Spinal cord (tissue), 10 donors: ENCODE results near the gene DUS1L. TPM values are rescaled to one million over a fixed set of nuclear protein-coding genes. Genes with fewer than 3 reads are reported as not detected.

Source experiments
- DNase-seq, 6 donors: peaks; one replicate each; pipeline versions ENCODE4 v3.0.0 to v3.0.0-alpha.2; 2013 to 2015; ENCODE audit warnings: low spot score in 6 of 6, low read depth in 4 of 6
- H3K27ac ChIP-seq: one replicate; pipeline ENCODE4 v1.5.1; 2013; ENCODE audit warnings: low read depth, low read length, control low read depth
- H3K27me3 ChIP-seq: one replicate; pipeline ENCODE4 v1.6.1; 2013; ENCODE audit warnings: low read length; ENCODE audit not compliant: control insufficient read depth, insufficient read depth
- H3K36me3 ChIP-seq: one replicate; pipeline ENCODE4 v1.6.1; 2013; ENCODE audit warnings: low read length; ENCODE audit not compliant: control insufficient read depth, insufficient read depth
- H3K4me1 ChIP-seq: one replicate; pipeline ENCODE4 v1.6.1; 2013; ENCODE audit warnings: low read length; ENCODE audit not compliant: control insufficient read depth, insufficient read depth
- H3K4me3 ChIP-seq: one replicate; pipeline ENCODE4 v1.5.1; 2013; ENCODE audit warnings: low read depth, low read length, control low read depth
- H3K9me3 ChIP-seq: one replicate; pipeline ENCODE4 v1.6.1; 2013; ENCODE audit warnings: low read length; ENCODE audit not compliant: control insufficient read depth, insufficient read depth
- WGBS: methylation state at CpG from one replicate; pipeline ENCODE4 v1.1.5; 2013; ENCODE audit warnings: missing lambda C conversion rate; ENCODE audit not compliant: insufficient coverage; 5-methylcytosine and 5-hydroxymethylcytosine counted together
- polyA plus RNA-seq, 2 donors: library from polyadenylated mRNA; unstranded; fragments of 120-200 nt; gene quantifications; one replicate each; pipeline ENCODE4 v1.2.1, GENCODE V29; 2013; ENCODE audit not compliant: insufficient read length in 2 of 2
- total RNA-seq, 2 donors: library from RNA; depleted of rRNA in 1 of 2; stranded (reverse); fragments of 120-200 nt in 1 of 2; fragments of >200 nt in 1 of 2; gene quantifications; one replicate each; pipeline versions ENCODE4 v1.2.3 to v1.2.4, GENCODE V29; 2013 to 2014
- donor health status: healthy.

The DUS1L gene
- total and polyA plus RNA-seq, 4 donors = 18.9 to 85.1 (median 57.7) TPM

DNA sequence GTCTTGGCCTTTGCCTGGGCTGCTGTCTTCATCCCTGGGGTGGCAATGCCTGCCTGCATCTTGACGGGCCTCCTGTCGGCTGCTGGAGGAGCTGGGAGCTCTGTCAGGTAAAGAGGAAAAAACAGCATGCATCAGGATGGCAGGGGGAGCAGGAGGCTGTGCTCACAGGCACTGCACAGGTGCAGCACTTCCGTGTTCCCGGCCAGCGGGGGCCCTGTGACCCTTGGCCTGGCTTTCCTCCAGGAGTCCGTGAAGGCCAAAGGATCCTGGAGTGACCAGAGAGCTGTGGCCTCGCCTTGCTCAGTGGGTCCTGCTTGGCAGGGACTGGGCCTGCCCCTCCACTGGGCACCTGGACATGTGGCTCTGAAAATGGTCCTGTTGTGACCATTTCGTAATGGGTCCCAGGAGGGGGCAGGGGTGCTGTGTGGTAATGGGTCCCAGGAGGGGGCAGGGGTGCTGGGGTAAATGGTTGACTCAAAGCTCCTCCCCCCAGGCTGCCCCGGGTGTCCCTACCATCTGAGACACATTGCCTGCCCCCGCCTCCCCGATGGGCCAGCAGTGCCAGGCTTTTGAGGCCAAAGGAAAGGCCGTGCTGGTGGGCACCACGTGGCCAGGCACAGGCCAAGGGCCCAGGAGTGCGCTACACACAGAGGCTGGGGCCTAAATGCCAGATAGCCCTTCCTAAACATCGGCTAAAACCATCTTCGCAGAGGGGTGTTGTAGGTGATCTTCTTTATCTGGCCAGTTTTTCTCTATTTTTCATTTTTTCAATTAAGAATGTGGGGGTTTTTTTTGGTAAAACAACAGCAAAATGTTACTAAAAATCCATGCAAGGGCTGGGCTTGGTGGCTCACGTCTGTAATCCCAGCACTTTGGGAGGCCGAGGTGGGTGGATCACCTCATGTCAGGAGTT, 36.4 kb upstream of the DUS1L start:
- WGBS = 68% methylated on average over 13 of the region's 18 CpGs
- DNase-seq = no peak

DNA sequence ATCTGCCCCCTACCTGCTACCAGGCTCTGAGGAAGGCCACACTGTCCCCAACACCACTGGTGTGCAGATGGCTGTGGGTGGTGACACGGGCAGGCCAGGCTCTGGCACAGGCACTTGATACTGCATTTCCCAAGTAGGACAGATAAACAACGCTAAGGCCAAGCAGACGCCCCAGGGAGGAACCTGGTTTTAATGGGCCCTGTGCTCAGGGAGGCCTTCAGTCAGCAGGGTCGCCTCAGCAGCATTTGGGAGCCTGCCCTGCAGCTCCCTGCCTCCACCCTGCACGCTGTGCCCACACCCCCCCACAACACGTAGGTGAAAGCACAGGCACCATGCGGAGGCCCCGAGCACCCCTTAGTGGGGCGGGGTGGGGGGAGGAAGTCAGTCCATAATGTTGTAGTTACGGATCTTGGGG, 35.7 kb upstream of the DUS1L start:
- peaks cover 74% of the 10 kb centered on the region for H3K4me1 ChIP-seq
- H3K9me3 ChIP-seq = no peaks in the 10 kb centered on the region
- H3K27ac ChIP-seq = no peak overlapping the region
- WGBS = 61% methylated on average over 5 of the region's 10 CpGs
- H3K27me3 ChIP-seq = no peaks in the 10 kb centered on the region
- peaks cover 58% of the 10 kb centered on the region for H3K36me3 ChIP-seq
- DNase-seq = no peak
- H3K4me3 ChIP-seq = no peak overlapping the region

More for the DNA sequence above, 36.4 kb upstream of the DUS1L start:
- H3K36me3 ChIP-seq = peaks cover 58% of the 10 kb centered on the region
- H3K27ac ChIP-seq = no peak overlapping the region
- no peak overlapping the region for H3K4me3 ChIP-seq
- H3K27me3 ChIP-seq = no peaks in the 10 kb centered on the region
- H3K9me3 ChIP-seq = no peaks in the 10 kb centered on the region
- peaks cover 74% of the 10 kb centered on the region for H3K4me1 ChIP-seq

DNA sequence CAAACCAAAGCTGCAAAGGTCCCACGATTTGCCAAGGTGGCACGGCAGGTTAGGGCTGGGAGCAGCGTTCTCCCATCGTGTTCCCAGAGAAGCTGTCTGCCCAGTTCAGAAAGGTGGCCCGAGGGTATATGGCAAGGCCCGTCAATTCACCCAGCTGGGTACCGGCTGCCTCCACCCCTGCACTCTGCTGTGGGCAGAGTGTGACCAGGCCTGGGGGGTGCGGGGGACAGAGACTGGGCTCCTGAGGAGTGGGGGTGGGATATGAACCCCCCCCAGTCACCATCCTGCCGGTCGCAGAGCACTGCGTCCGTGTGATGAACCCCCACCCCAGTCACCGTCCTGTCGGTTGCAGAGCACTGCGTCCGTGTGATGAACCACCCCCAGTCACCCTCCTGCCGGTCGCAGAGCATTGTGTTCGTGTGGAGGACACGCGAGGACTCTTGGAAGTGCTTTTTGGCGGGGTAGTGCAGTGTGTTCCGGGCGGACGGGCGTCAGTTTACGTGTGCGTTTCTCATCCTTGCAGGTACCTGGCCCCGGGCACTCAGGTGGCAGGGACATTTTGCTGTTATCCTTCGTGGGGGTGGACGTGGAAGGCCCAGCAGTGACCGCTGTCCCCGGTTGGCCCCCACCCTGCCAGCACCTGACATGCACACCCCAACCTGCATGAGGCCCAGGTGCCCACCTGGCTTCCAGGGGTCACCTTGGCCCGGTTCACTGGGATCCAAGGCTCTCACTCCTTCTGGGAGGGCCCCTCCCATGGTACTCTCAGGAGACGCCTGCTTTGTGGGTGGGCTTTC, 35.1 kb upstream of the DUS1L start:
- 87% methylated on average over 26 of the region's 35 CpGs for WGBS
- Histone ChIP-seq H3K9me3 (no peaks in the 10 kb centered on the region), H3K36me3 (peaks cover 58% of the 10 kb centered on the region), H3K4me3 (no peak overlapping the region), H3K27ac (no peak overlapping the region), H3K4me1 (peaks cover 74% of the 10 kb centered on the region), H3K27me3 (no peaks in the 10 kb centered on the region)
- DNase-seq = no peak

DNA sequence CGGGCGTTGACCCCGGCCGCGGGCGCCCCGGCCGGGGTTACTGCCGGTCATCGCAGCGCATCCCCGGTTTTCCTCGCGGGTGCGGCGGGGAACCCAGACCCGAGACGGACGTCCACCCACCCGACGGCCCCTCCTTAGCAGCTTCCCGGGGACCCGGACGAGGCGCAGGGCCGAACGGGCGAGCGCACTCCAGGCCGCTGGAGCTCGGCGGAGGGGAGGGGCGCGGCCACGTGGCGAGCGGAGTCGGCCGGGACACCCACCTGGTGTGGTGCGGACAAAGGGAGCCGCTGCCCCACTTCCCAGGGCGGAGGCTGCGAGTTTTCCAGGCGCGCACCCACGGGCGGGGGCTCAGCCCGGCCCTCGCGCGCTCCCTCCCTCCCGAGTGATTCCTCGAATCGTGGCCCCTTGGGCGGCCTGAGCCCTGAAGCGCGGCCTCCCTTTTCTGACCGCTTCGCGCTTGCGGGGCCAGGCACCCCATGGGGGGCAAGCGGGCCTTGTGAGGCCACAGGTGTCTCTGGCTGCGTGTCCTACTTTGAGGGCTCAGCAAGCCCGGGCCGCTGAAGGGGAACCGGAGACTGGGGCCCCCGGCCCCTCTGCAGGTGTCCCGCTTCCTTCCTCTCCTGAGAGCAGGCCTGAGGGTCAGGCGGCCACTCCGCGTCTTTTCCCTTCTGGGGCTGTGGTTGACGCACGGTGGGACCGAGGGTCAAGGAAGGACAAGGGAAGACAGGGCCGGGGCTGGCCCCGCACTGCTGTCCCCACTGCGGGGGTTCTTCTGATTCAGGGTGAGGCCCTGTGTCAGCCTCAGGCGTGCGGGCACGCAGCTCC, 33.5 kb upstream of the DUS1L start:
- 5% methylated on average over 80 of the region's 80 CpGs for WGBS
- Histone ChIP-seq H3K4me1 (peaks cover 66% of the 10 kb centered on the region), H3K9me3 (no peaks in the 10 kb centered on the region), H3K27ac (peak overlapping the region; percentile 86), H3K27me3 (no peaks in the 10 kb centered on the region), H3K4me3 (peak overlapping the region; percentile 48), H3K36me3 (peaks cover 62% of the 10 kb centered on the region)
- DNase-seq = peak in 1 of 6 donors; percentile 34

DNA sequence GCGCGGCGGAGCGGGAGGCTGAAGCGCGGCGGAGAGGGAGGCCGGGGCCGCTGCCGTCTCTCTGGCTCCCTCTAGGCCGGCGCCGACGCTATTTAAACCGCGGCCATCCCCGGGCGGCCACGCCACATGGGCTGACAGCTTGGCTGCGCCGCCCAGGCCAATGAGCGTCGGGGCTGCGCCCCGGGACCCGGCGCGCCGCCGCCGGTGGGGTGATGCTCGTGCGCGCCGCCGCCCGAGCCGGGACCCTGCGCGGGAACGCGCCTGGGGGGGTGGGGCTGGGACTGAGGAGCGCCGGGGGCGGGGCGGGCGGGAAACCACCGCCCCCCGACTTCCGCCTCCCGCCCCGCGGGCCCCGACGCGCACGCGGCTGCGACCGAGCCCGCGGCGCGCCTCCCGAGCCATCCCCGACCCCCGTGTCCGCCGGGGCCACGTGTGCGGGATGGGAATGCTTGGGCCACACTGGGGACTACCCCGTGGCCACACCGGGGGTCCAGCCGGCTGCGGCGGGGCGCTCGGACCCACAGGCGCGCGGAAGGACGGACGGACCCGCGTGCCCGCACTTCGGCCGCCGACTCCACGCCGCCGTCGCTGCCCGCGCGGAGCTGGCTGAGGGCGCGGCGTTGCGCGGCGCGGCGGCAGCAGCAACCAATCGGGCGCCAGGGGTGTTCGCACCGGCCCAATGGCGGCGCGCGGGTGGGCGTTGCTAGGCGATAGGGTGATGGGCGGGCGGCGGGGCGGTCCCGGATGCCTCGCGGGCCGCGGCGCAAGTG, 32.8 kb upstream of the DUS1L start, which contains the start of gene FASN:
Gene FASN (minus strand): TSS at position 68 of the 770 bp plus-strand sequence. CDS start 1,791 bp downstream, outside the sequence.
- no peaks in the 10 kb centered on the region for H3K9me3 ChIP-seq
- peak; percentile 76 to 98 (median 91) for DNase-seq
- H3K4me1 ChIP-seq = peaks cover 58% of the 10 kb centered on the region
- peak within 1 kb of the TSS; percentile 86 for H3K27ac ChIP-seq
- H3K27me3 ChIP-seq = no peaks in the 10 kb centered on the region
- H3K36me3 ChIP-seq = peaks cover 65% of the 10 kb centered on the region
- under 1% methylated on average over 110 of the region's 124 CpGs for WGBS
- H3K4me3 ChIP-seq = peak within 1 kb of the TSS; percentile 57

DNA sequence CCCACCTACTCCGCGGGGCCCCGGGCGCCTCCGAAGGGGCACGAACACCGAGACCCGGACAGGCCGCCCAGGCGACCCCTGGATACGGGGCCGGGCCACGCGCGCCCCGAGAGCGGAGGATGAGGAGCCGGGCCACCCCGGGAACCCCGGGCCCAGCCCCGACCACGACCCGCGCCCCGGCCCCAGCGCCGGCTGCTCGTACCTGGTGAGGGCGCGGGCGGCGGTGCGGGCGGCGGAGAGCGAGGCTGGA, 32.2 kb upstream of the DUS1L start:
- Histone ChIP-seq H3K36me3 (peaks cover 67% of the 10 kb centered on the region), H3K9me3 (no peaks in the 10 kb centered on the region), H3K4me1 (peaks cover 53% of the 10 kb centered on the region), H3K27me3 (no peaks in the 10 kb centered on the region), H3K4me3 (peak overlapping the region; percentile 57), H3K27ac (peak overlapping the region; percentile 15)
- no peak for DNase-seq
- WGBS = 0% methylated on average over 36 of the region's 36 CpGs

DNA sequence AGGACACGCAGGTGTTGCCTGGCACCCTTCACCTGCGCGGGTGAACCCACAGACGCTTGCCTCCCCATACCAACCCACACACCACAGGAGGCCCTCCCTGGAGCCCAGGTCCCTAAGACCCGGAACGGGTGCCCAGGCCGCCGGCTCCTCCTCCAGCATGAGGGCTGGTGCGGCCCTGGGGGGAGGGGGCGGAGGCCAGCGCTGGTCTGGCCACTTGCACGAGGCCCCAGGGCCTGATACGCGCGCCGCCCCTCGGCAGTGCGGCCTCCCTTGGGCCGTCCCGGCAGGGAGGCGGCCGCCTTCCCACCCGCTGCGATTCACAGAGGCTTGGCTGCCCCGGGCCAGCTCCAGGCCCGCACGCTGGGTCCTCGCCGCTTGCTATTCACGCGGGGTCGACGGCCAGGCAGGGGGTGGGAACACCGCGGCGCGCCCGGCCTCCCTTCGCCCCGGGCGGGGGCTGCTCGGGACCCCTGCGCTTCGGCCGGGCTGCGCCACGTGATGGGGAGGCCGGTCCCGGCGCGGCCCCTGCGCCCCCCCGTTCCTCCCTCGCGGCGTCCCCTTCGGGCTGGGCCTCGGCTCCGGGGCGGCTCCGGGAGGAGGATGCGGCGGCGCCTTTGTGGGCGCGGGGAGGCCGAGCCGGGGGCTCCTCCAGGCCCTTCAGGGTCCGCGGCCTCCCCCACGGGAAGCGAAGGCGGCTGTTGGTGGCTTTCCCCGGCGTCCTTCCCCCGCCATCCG, 31.7 kb upstream of the DUS1L start:
- Histone ChIP-seq H3K36me3 (peaks cover 71% of the 10 kb centered on the region), H3K27ac (peak overlapping the region; percentile 52), H3K9me3 (no peaks in the 10 kb centered on the region), H3K27me3 (no peaks in the 10 kb centered on the region), H3K4me1 (peaks cover 49% of the 10 kb centered on the region), H3K4me3 (peak overlapping the region; percentile 57)
- WGBS = under 1% methylated on average over 77 of the region's 77 CpGs
- peak in 3 of 6 donors; percentile 4 to 55 (median 34) for DNase-seq

DNA sequence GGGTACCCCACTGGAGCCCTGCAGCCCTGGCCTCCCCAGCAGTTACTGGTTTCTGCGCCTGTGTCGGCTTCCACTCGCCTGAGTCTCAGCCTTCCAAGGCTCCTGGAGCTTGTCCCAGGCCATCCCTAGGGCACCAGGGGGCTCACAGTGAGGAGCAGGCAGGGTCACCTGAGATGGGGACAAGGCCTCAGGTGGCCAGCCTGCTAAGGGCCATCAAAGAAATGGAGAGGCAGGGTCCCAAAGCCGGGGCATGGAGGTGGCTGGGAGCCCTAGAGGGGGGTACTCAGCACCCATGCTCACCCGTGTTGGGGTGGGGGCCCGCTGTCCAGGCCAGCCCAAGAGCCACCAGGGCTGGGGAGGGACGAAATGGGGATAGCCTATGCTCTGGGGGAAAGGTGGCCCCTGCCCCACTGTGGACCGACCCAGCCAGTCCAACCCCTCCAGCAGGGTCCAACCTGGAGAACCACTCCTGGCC, 31.1 kb upstream of the DUS1L start:
- H3K27me3 ChIP-seq = no peaks in the 10 kb centered on the region
- peaks cover 72% of the 10 kb centered on the region for H3K36me3 ChIP-seq
- WGBS = 41% methylated on average over 8 of the region's 8 CpGs
- no peak for DNase-seq
- peak overlapping the region; percentile 57 for H3K4me3 ChIP-seq
- H3K9me3 ChIP-seq = no peaks in the 10 kb centered on the region
- H3K4me1 ChIP-seq = peaks cover 44% of the 10 kb centered on the region
- peak overlapping the region; percentile 52 for H3K27ac ChIP-seq
